Neuronal stem cell (in vitro differentiated cells): ENCODE results near the gene CAMK1D.

Experiments used
- DNase-seq: peaks from one replicate; pipeline ENCODE4 v3.0.0-alpha.2; 2013; ENCODE audit warnings: low spot score
- H2AFZ ChIP-seq: one replicate; pipeline ENCODE4 v1.6.1; 2013; ENCODE audit warnings: mild to moderate bottlenecking, low read length, inconsistent platforms
- H2AK5ac ChIP-seq: 2 replicates; pipeline ENCODE4 v1.6.1; 2013; ENCODE audit warnings: low read depth, mild to moderate bottlenecking, inconsistent platforms, low read length, moderate library complexity, mixed read lengths
- H2BK120ac ChIP-seq: 2 replicates; pipeline ENCODE4 v1.6.1; 2013; ENCODE audit warnings: low read depth, mild to moderate bottlenecking, inconsistent platforms, low read length, moderate library complexity, mixed read lengths
- H2BK12ac ChIP-seq: one replicate; pipeline ENCODE4 v1.6.1; 2013; ENCODE audit warnings: low read length, inconsistent platforms
- H2BK15ac ChIP-seq: 2 replicates; pipeline ENCODE4 v1.6.1; 2013; ENCODE audit warnings: mild to moderate bottlenecking, low read length, inconsistent platforms, mixed read lengths
- H2BK5ac ChIP-seq: one replicate; pipeline ENCODE4 v1.6.1; 2013; ENCODE audit warnings: inconsistent platforms, mild to moderate bottlenecking, low read length, moderate library complexity
- H3K14ac ChIP-seq: one replicate; pipeline ENCODE4 v1.6.1; 2013; ENCODE audit warnings: low read length, inconsistent platforms
- H3K18ac ChIP-seq: 2 replicates; pipeline ENCODE4 v1.6.1; 2013; ENCODE audit warnings: low read length, inconsistent platforms
- H3K23ac ChIP-seq: 2 replicates; pipeline ENCODE4 v1.6.1; 2013; ENCODE audit warnings: low read depth, mild to moderate bottlenecking, mixed read lengths, low read length, inconsistent platforms; ENCODE audit not compliant: poor library complexity
- H3K27ac ChIP-seq: replicated peaks from 3 replicates; pipeline ENCODE4 v1.5.1; 2013; ENCODE audit warnings: low read length, inconsistent platforms
- H3K27me3 ChIP-seq, 3 experiments: 2 replicates each; pipeline ENCODE4 v1.6.1; 2013; ENCODE audit warnings: low read length in 3 of 3, mild to moderate bottlenecking in 2 of 3, inconsistent platforms in 1 of 3, low read depth in 1 of 3, mixed read lengths in 1 of 3, moderate library complexity in 1 of 3; ENCODE audit not compliant: control insufficient read depth in 3 of 3, insufficient read depth in 3 of 3
- H3K36me3 ChIP-seq, 2 donors: replicated peaks in 1 of 2; 2 replicates each; pipeline ENCODE4 v1.6.1; 2013; ENCODE audit warnings: low read length in 2 of 2; ENCODE audit not compliant: control insufficient read depth in 2 of 2, insufficient read depth in 2 of 2
- H3K4ac ChIP-seq: 2 replicates; pipeline ENCODE4 v1.6.1; 2013; ENCODE audit warnings: inconsistent platforms, mild to moderate bottlenecking, low read length, moderate library complexity
- H3K4me1 ChIP-seq, 2 donors: 1 replicate in 1 of 2; 2 replicates in 1 of 2; pipeline ENCODE4 v1.6.1; 2013; ENCODE audit warnings: low read length in 2 of 2, low read depth in 1 of 2; ENCODE audit not compliant: control insufficient read depth in 2 of 2, insufficient read depth in 1 of 2
- H3K4me2 ChIP-seq: one replicate; pipeline ENCODE4 v1.6.1; 2013; ENCODE audit warnings: mild to moderate bottlenecking, low read length, inconsistent platforms; ENCODE audit not compliant: insufficient read depth, poor library complexity, severe bottlenecking
- H3K4me3 ChIP-seq, 2 donors: 2 replicates each; pipeline ENCODE4 v1.5.1; 2013; ENCODE audit warnings: low read length in 2 of 2, mild to moderate bottlenecking in 2 of 2, inconsistent platforms in 1 of 2, moderate library complexity in 1 of 2
- H3K79me1 ChIP-seq: one replicate; pipeline ENCODE4 v1.6.1; 2013; ENCODE audit warnings: low read depth, mild to moderate bottlenecking, inconsistent platforms, low read length, moderate library complexity
- H3K9ac ChIP-seq: one replicate; pipeline ENCODE4 v1.6.1; 2013; ENCODE audit warnings: mild to moderate bottlenecking, low read depth, low read length, inconsistent platforms; ENCODE audit not compliant: poor library complexity
- H3K9me3 ChIP-seq, 2 donors: replicated peaks in 1 of 2; 2 replicates each; pipeline versions ENCODE3 to v1.6.1; 2013; ENCODE audit warnings: low read length in 2 of 2, mild to moderate bottlenecking in 2 of 2, inconsistent platforms in 1 of 2, low read depth in 1 of 2, mixed read lengths in 1 of 2, moderate library complexity in 1 of 2; ENCODE audit not compliant: control insufficient read depth in 2 of 2, insufficient read depth in 1 of 2
- H4K8ac ChIP-seq: one replicate; pipeline ENCODE4 v1.6.1; 2013; ENCODE audit warnings: low read depth, mild to moderate bottlenecking, inconsistent platforms, low read length, moderate library complexity
- H4K91ac ChIP-seq: one replicate; pipeline ENCODE4 v1.6.1; 2013; ENCODE audit warnings: low read length, low read depth, mild to moderate bottlenecking, inconsistent platforms; ENCODE audit not compliant: poor library complexity
- WGBS, 2 donors: extraction: QIAGEN DNeasy Blood & Tissue Kit; methylation state at CpG; one replicate each; pipeline ENCODE4 v1.1.7; 2013; ENCODE audit warnings: missing lambda C conversion rate in 2 of 2, mixed read lengths in 1 of 2; ENCODE audit not compliant: insufficient read length in 2 of 2, insufficient replicate concordance in 1 of 2; ENCODE audit errors: extremely low coverage in 2 of 2; 5-methylcytosine and 5-hydroxymethylcytosine counted together

CAMK1D gene

DNA sequence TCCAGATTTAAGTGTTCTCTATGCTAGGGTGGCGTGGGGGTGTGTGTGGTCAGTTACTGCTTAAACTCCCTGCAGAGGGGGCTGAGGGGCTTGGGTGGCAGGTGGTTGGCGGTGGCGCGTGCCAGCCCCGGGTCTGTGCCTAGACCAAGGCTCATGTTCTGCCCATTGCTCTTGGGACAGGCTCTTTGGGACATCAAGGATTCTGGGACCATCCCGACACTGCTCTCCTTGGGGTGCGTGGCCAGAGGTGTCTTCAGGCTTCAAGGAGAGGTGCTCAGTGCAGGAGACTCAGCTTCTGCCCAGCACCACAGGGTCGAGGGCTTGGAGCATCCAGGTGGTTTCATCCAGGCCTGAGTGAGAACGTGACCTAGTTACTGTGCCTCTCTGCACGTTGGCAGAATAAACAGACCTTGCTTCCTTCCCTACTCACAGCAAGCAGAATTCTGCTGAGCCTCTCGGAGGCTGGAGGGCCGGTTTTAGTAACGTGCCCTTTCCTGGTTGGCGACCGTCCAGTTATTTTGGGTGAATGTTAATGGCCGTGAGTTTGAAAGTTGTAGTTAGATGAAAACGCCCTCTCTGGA, 39.9 kb downstream of the CAMK1D start:
- Histone ChIP-seq H3K4me3 (no peak overlapping the region), H2BK120ac (no peak overlapping the region), H3K4me2 (no peak overlapping the region), H3K9ac (no peak overlapping the region), H4K91ac (no peak overlapping the region), H2BK15ac (no peak overlapping the region), H2AFZ (no peak overlapping the region), H3K27me3 (no peaks in the 10 kb centered on the region), H2BK5ac (no peak overlapping the region), H3K23ac (peak overlapping the region; percentile 62), H2BK12ac (no peak overlapping the region), H3K14ac (no peak overlapping the region), H3K9me3 (peaks cover 0 to 3% of the 10 kb centered on the region in 2 donors), H3K36me3 (no peaks in the 10 kb centered on the region), H3K79me1 (peaks cover 4% of the 10 kb centered on the region), H4K8ac (no peak overlapping the region), H3K4me1 (peaks cover 0 to 3% of the 10 kb centered on the region in 2 donors), H3K4ac (no peak overlapping the region), H3K27ac (no peak overlapping the region), H2AK5ac (no peak overlapping the region), H3K18ac (peak overlapping the region; percentile 79)
- WGBS, 2 donors, result no CpG with 5 or more reads among the region's 17 CpGs
- no peak for DNase-seq

GRCh38 chr10:12390733-12391132, 41.4 kb downstream of the CAMK1D start:
- no peak overlapping the region for H3K9ac ChIP-seq
- no peak overlapping the region for H2BK5ac ChIP-seq
- DNase-seq, result no peak
- H2AFZ ChIP-seq, result no peak overlapping the region
- peaks cover 0 to 3% of the 10 kb centered on the region in 2 donors for H3K4me1 ChIP-seq
- no peak overlapping the region for H3K18ac ChIP-seq
- no peak overlapping the region for H4K8ac ChIP-seq
- H3K4me2 ChIP-seq, result no peak overlapping the region
- no peak overlapping the region for H3K23ac ChIP-seq
- peaks cover 4% of the 10 kb centered on the region for H3K79me1 ChIP-seq
- H2AK5ac ChIP-seq, result no peak overlapping the region
- no peak overlapping the region for H4K91ac ChIP-seq
- H2BK120ac ChIP-seq, result no peak overlapping the region
- no peak overlapping the region for H2BK12ac ChIP-seq
- no peak overlapping the region for H3K4me3 ChIP-seq
- no peaks in the 10 kb centered on the region for H3K9me3 ChIP-seq
- WGBS, 2 donors, result no CpG with 5 or more reads among the region's 7 CpGs
- no peak overlapping the region for H2BK15ac ChIP-seq
- no peaks in the 10 kb centered on the region for H3K27me3 ChIP-seq
- H3K27ac ChIP-seq, result no peak overlapping the region
- H3K14ac ChIP-seq, result no peak overlapping the region
- H3K36me3 ChIP-seq, result no peaks in the 10 kb centered on the region
- H3K4ac ChIP-seq, result no peak overlapping the region

DNA sequence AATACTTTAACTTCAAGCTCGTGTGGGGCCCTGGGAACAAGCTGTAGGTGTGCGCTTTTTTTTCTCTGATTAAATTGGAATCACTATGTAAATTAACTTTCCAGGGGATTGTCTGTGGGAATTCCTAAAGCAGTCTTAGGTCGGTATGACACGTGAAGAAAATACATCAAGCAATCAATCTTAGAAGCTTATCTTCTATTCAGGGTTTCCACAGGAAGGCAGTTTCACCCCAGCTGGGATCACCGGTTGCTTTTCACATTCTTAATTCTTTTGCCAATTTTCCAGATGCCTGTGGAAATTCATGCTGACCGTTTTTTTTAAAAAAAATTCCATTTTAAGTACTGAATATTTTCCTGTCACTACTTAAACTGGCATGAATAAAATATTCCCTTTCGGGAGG, 41.9 kb downstream of the CAMK1D start:
- no CpG with 5 or more reads among the region's 7 CpGs for WGBS, 2 donors
- no peak overlapping the region for H3K4ac ChIP-seq
- H3K27me3 ChIP-seq, result no peaks in the 10 kb centered on the region
- H2BK120ac ChIP-seq, result no peak overlapping the region
- H3K9me3 ChIP-seq, result no peaks in the 10 kb centered on the region
- peaks cover 4% of the 10 kb centered on the region for H3K79me1 ChIP-seq
- H3K4me2 ChIP-seq, result no peak overlapping the region
- no peak overlapping the region for H3K9ac ChIP-seq
- no peak overlapping the region for H3K18ac ChIP-seq
- no peak overlapping the region for H3K27ac ChIP-seq
- H2BK15ac ChIP-seq, result no peak overlapping the region
- no peak overlapping the region for H3K4me3 ChIP-seq
- H4K8ac ChIP-seq, result no peak overlapping the region
- H3K23ac ChIP-seq, result no peak overlapping the region
- no peak overlapping the region for H3K14ac ChIP-seq
- H2BK5ac ChIP-seq, result no peak overlapping the region
- H2BK12ac ChIP-seq, result no peak overlapping the region
- DNase-seq, result no peak
- H3K36me3 ChIP-seq, result no peaks in the 10 kb centered on the region
- H4K91ac ChIP-seq, result no peak overlapping the region
- no peak overlapping the region for H2AK5ac ChIP-seq
- H3K4me1 ChIP-seq, result peaks cover 0 to 3% of the 10 kb centered on the region in 2 donors
- H2AFZ ChIP-seq, result no peak overlapping the region

- H3K4me3 ChIP-seq, result no peak overlapping the region
- H3K9ac ChIP-seq, result no peak overlapping the region
- H4K91ac ChIP-seq, result no peak overlapping the region
- no peak overlapping the region for H2BK15ac ChIP-seq
- H3K14ac ChIP-seq, result peak overlapping the region; percentile 49
- no CpG with 5 or more reads among the region's 13 CpGs for WGBS, 2 donors
- H4K8ac ChIP-seq, result no peak overlapping the region
- no peak overlapping the region for H3K23ac ChIP-seq
- peaks cover 0 to 7% of the 10 kb centered on the region in 2 donors for H3K4me1 ChIP-seq
- no peak overlapping the region for H3K4me2 ChIP-seq
- no peak for DNase-seq
- H3K27me3 ChIP-seq, result no peaks in the 10 kb centered on the region
- H2BK120ac ChIP-seq, result no peak overlapping the region
- no peak overlapping the region for H2BK5ac ChIP-seq
- H2AK5ac ChIP-seq, result no peak overlapping the region
- no peak overlapping the region for H2AFZ ChIP-seq
- H2BK12ac ChIP-seq, result no peak overlapping the region
- peaks cover 4% of the 10 kb centered on the region for H3K79me1 ChIP-seq
- H3K18ac ChIP-seq, result no peak overlapping the region
- H3K4ac ChIP-seq, result no peak overlapping the region
- no peak overlapping the region for H3K27ac ChIP-seq
- H3K36me3 ChIP-seq, result no peaks in the 10 kb centered on the region
- H3K9me3 ChIP-seq, result no peaks in the 10 kb centered on the region
Observed at GRCh38 chr10:12393831-12394230, 44.5 kb downstream of the CAMK1D start.
